COLO668 (cell line): ENCODE measurements around the gene HMSD.
"Not testable (repeated sequence)": the region's sequence is repeated elsewhere in the genome, so short reads cannot be mapped to it uniquely, and the experiment has no call there.

Experiments
- DNase-seq: peaks from one replicate; lab custom pipeline; 2025; ENCODE audit not compliant: unreplicated experiment; lab: John Stamatoyannopoulos, UW

Gene HMSD, protein sequence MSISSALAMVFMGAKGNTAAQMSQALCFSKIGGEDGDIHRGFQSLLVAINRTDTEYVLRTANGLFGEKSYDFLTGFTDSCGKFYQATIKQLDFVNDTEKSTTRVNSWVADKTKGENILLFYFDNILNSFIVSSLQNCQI

DNA sequence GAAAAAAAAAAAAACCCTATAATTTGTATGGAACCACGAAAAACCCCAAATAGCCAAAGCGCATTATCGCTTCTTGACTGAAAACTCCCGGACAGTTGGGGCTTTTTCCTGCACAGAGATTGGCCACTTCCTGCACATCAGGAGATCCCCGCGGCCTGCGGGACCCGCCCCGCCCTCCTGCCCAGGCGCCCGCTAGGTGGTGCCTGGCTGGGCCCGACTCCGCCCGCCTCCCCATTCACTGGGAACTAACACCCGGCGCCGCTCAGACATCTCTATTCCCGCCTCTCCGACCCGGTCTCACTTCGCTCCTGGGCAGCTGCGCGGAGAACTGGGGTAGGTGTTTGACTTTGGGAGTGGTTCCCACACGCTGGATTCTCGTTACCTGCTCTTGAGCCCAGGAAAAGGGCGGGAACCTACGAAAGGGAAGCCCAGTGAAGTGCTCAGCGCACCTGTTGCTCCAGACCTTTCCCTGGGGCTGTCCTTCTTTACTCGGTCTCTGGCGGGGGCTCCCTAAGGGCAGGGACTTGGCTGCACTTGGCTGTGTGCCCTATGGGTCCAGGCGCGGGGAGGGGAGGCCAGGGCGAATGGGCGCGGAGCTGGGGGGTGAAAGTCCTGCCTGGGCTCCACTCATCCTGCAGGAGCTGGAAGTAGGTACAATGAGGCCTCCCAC lies at the start of gene HMSD:
HMSD (plus strand) TSS at position 234 of the 670 bp plus-strand sequence. CDS start 4,155 bp downstream, outside the sequence.
- peak; percentile 96 for DNase-seq

GRCh38 chr18:63903851-63904570 lies 45.1 kb upstream of the HMSD start:
- DNase-seq: no peak

GRCh38 chr18:63904694-63905093 lies 44.4 kb upstream of the HMSD start:
- no peak for DNase-seq

GRCh38 chr18:63905361-63905760 lies 43.7 kb upstream of the HMSD start:
- DNase-seq: no peak

DNA sequence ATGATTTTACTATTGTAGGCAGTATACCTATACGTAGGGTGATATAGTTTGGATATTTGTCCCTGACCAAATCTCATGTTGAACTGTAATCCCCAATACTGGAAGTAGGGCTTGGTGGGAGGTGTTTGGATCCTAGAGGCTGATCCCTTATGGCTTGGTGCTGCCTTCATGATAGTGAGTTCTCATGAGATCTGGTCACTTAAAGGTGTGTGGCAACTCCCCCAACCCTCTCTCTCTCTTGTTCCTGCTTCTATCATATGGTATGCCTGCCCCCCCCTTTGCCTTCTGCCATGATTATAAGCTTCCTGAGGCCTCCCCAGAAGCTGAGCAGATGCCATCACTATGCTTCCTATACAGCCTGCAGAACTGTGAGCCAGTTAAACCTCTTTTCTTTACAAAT lies 43.0 kb upstream of the HMSD start:
- no peak for DNase-seq

- DNase-seq: no peak
Observed at GRCh38 chr18:63907664-63908063, 41.4 kb upstream of the HMSD start, which contains the start of gene SERPINB10. SERPINB10 (plus strand) TSS chr18:63907958; CDS start chr18:63915511, 7,553 bp downstream.

- no peak for DNase-seq
Observed at GRCh38 chr18:63908858-63909257, 40.2 kb upstream of the HMSD start.

DNA sequence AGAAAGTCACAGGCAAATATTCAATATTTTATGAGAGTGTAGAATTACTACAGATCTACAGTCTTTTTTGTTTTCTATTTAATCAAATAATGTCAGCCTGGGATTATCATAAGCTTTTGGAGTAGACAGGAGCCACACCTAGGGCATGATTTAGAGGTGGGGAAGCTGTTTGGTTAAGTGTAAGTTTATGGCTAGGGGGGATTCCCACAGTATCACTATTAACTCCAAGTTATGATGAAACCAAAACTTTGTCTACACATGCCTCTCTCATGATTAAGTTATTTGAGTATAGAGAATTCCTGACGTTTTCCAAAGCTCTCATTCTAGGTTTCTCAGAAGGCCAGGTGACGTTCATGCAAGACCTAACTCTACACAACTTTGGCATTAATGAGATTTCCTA lies 39.2 kb upstream of the HMSD start:
- no peak for DNase-seq

DNA sequence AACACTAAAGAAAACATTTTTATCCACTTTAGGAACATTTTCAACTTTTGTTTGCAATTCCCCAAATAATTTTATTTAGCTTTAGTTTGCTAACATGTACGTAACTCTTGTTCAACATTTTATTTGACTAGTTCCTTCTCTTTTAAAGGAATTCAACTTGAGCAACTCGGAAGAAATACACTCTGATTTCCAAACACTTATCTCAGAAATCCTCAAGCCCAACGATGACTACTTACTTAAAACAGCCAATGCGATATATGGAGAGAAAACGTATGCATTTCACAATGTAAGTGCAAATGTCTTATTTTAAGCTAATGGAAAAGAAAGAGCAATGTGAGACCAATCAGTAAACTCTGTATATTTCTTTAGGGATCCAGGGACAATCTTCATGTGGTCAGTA lies 31.3 kb upstream of the HMSD start:
- no peak for DNase-seq

- no peak for DNase-seq
Observed at GRCh38 chr18:63922049-63922448, 27.1 kb upstream of the HMSD start.

- no peak for DNase-seq
Observed at GRCh38 chr18:63924551-63924950, 24.6 kb upstream of the HMSD start.

GRCh38 chr18:63928331-63928730 lies 20.8 kb upstream of the HMSD start:
- DNase-seq: no peak

GRCh38 chr18:63929369-63929768 lies 19.7 kb upstream of the HMSD start:
- DNase-seq: not testable (repeated sequence)

GRCh38 chr18:63930773-63931354 lies 18.2 kb upstream of the HMSD start:
- no peak for DNase-seq

DNA sequence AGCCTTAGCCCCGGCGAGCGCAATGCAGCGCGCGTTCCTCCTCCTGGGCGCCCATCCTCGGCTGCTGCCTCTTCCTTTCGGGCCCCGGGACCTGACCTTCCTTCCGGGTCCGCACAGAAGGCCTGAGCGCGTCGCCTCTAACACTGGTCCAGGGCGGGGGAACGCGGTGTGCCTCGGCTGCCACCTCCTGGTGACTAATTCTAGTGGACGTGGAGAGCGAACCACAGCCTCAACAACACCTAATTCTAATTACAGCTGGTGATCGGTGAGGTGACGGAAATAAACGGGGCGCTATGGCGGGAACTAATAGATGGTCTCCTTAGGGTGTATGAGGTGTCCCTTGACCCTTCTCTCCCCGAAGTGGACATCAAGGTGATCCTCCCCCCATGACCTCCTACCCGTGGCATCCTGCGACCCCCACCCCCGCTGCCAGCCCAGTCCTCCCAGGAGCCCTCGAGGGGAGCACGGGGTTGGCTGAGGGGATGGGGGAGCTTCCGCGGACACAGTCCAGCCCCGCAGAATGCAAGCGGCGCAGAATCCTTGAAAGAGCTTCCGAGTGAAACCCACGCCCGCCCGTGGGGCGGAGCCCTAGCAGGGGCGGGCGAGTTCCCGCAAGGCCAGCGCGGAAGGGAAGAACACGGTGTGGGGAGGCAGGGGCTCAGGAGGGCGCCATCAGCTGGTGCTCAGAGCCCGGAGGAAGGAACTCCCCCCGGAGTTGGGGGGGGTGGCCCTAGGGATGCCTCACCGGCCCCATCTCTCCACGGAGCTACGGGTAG lies 12.8 kb upstream of the HMSD start:
- peak; percentile 93 for DNase-seq

GRCh38 chr18:63936932-63937393 lies 12.1 kb upstream of the HMSD start:
- no peak for DNase-seq

GRCh38 chr18:63940008-63940407 lies 9.1 kb upstream of the HMSD start:
- no peak for DNase-seq

GRCh38 chr18:63940543-63941050 lies 8.5 kb upstream of the HMSD start:
- DNase-seq: not testable (repeated sequence)

DNA sequence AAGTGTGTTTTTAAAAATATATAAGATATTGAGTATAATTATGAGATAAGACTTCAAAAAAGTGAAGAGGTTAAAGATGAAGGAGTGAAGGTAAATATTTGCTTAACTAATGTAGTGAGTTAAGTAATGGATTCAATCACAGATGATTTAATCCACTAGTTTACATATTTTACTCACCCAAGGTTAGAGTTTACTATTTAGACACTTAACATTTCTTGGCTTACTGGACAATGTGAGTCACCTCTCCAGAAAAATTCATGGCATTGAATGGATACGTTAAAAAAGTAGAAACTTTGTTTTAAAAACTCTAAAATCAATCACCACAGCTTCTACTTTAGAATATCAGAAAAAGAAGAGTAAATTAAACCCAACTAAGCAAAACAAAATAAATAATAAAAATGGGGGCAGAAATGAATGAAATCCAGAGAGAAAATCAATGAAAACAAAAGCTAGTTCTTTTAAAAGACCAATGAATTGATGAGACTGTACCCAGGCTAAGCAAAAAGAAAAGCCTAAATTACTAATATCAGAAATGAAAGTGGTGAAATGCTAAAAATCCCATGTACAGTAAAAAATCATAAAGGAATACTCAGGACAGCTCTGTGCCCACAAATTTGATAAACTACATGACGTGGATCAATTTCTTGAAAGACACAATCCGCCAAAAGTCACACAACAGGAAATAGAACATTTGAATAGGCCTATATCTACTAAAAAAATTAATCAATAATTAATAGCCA lies 1.9 kb upstream of the HMSD start:
- DNase-seq: no peak

GRCh38 chr18:63951302-63951705 lies 2.2 kb downstream of the HMSD start:
- no peak for DNase-seq
